H9 (cell line): ENCODE measurements around the gene ROCK2. TPM values are rescaled to one million over a fixed set of nuclear protein-coding genes. Genes with fewer than 3 reads are reported as not detected.

Source experiments
- DNase-seq: peaks from one replicate; pipeline ENCODE4 v3.0.0-alpha.2; 2017
- H2AFZ ChIP-seq: one replicate; pipeline ENCODE4 v1.6.1; 2013; ENCODE audit warnings: mild to moderate bottlenecking, low read length, control low read depth, moderate library complexity
- H2AK5ac ChIP-seq: 2 replicates; pipeline ENCODE4 v1.6.1; 2013; ENCODE audit warnings: low read length, control low read depth, mixed read lengths; ENCODE audit not compliant: insufficient read length
- H2BK120ac ChIP-seq: one replicate; pipeline ENCODE4 v1.6.1; 2013; ENCODE audit warnings: low read depth, mild to moderate bottlenecking, low read length, control low read depth, inconsistent platforms; ENCODE audit not compliant: poor library complexity, severe bottlenecking
- H2BK12ac ChIP-seq: 2 replicates; pipeline ENCODE4 v1.6.1; 2013; ENCODE audit warnings: low read length, control low read depth, mixed read lengths, low read depth; ENCODE audit not compliant: insufficient read length
- H2BK15ac ChIP-seq: 2 replicates; pipeline ENCODE4 v1.6.1; 2013; ENCODE audit warnings: low read depth, low read length, control low read depth
- H2BK20ac ChIP-seq: one replicate; pipeline ENCODE4 v1.6.1; 2013; ENCODE audit warnings: low read depth, mild to moderate bottlenecking, low read length, control low read depth, inconsistent platforms; ENCODE audit not compliant: poor library complexity, severe bottlenecking
- H2BK5ac ChIP-seq: 2 replicates; pipeline ENCODE4 v1.6.1; 2013; ENCODE audit warnings: low read length, control low read depth, mixed read lengths; ENCODE audit not compliant: insufficient read length
- H3K14ac ChIP-seq: 2 replicates; pipeline ENCODE4 v1.6.1; 2013; ENCODE audit warnings: low read length, control low read depth; ENCODE audit not compliant: insufficient read depth
- H3K18ac ChIP-seq: 2 replicates; pipeline ENCODE4 v1.6.1; 2013; ENCODE audit warnings: low read depth, mild to moderate bottlenecking, mixed read lengths, low read length, control low read depth; ENCODE audit not compliant: insufficient read length
- H3K23ac ChIP-seq: 2 replicates; pipeline ENCODE4 v1.6.1; 2013; ENCODE audit warnings: low read length, control low read depth, mixed read lengths, low read depth; ENCODE audit not compliant: insufficient read length
- H3K23me2 ChIP-seq: 2 replicates; pipeline ENCODE4 v1.6.1; 2013; ENCODE audit warnings: low read depth, mild to moderate bottlenecking, mixed read lengths, low read length, control low read depth; ENCODE audit not compliant: insufficient read length, poor library complexity, severe bottlenecking
- H3K27ac ChIP-seq: 2 replicates; pipeline ENCODE4 v1.5.1; 2013; ENCODE audit warnings: low read length, control low read depth, mixed read lengths, low read depth; ENCODE audit not compliant: insufficient read length
- H3K27me3 ChIP-seq: 2 replicates; pipeline ENCODE4 v1.6.1; 2013; ENCODE audit warnings: low read length, control low read depth, inconsistent platforms; ENCODE audit not compliant: insufficient read depth
- H3K4ac ChIP-seq: 2 replicates; pipeline ENCODE4 v1.6.1; 2013; ENCODE audit warnings: low read depth, mild to moderate bottlenecking, control low read depth, inconsistent platforms, low read length, moderate library complexity
- H3K4me1 ChIP-seq: 2 replicates; pipeline ENCODE4 v1.6.1; 2013; ENCODE audit warnings: low read length, control low read depth, inconsistent platforms; ENCODE audit not compliant: insufficient read depth
- H3K4me2 ChIP-seq: 2 replicates; pipeline ENCODE4 v1.6.1; 2013; ENCODE audit warnings: low read length, control low read depth, mixed read lengths; ENCODE audit not compliant: insufficient read length, insufficient read depth
- H3K56ac ChIP-seq: 2 replicates; pipeline ENCODE4 v1.6.1; 2013; ENCODE audit warnings: low read depth, mild to moderate bottlenecking, mixed read lengths, low read length, control low read depth; ENCODE audit not compliant: insufficient read length
- H3K79me1 ChIP-seq: 2 replicates; pipeline ENCODE4 v1.6.1; 2013; ENCODE audit warnings: low read depth, mild to moderate bottlenecking, moderate library complexity, low read length, control low read depth, inconsistent platforms; ENCODE audit not compliant: insufficient read depth, poor library complexity, severe bottlenecking
- H3K79me2 ChIP-seq: 2 replicates; pipeline ENCODE4 v1.6.1; 2013; ENCODE audit warnings: low read length, control low read depth, inconsistent platforms; ENCODE audit not compliant: insufficient read depth
- H3K9ac ChIP-seq: 2 replicates; pipeline ENCODE4 v1.6.1; 2013; ENCODE audit warnings: low read length, control low read depth, mixed read lengths; ENCODE audit not compliant: insufficient read length; ENCODE audit errors: extremely low read depth
- H3K9me3 ChIP-seq: one replicate; pipeline ENCODE4 v1.6.1; 2013; ENCODE audit warnings: low read depth, low read length, inconsistent platforms; ENCODE audit not compliant: control insufficient read depth
- H3T11ph ChIP-seq: one replicate; pipeline ENCODE4 v1.6.1; 2013; ENCODE audit warnings: mild to moderate bottlenecking, low read length, control low read depth, inconsistent platforms
- H4K20me1 ChIP-seq: one replicate; pipeline ENCODE4 v1.6.1; 2013; ENCODE audit not compliant: control insufficient read depth, insufficient read length, insufficient read depth
- H4K5ac ChIP-seq: 2 replicates; pipeline ENCODE4 v1.6.1; 2013; ENCODE audit warnings: low read depth, mild to moderate bottlenecking, mixed read lengths, low read length, control low read depth; ENCODE audit not compliant: insufficient read length
- H4K8ac ChIP-seq: replicated peaks from 2 replicates; pipeline ENCODE4 v1.6.1; 2013; ENCODE audit warnings: low read length, control low read depth, mixed read lengths, low read depth; ENCODE audit not compliant: insufficient read length
- H4K91ac ChIP-seq: 2 replicates; pipeline ENCODE4 v1.6.1; 2013; ENCODE audit warnings: low read depth, mild to moderate bottlenecking, moderate library complexity, mixed read lengths, low read length, control low read depth; ENCODE audit not compliant: insufficient read length
- H3K27ac Mint-ChIP-seq, 3 experiments: 2 replicates in 2 of 3; 3 replicates in 1 of 3; pipeline ENCODE4 v1.8.0; 2020 to 2021; ENCODE audit warnings: mixed read lengths in 3 of 3, mild to moderate bottlenecking in 1 of 3, moderate library complexity in 1 of 3
- H3K27me3 Mint-ChIP-seq: 2 replicates; pipeline ENCODE4 v1.8.0; 2021; ENCODE audit warnings: low read depth, mild to moderate bottlenecking, moderate library complexity, mixed read lengths
- H3K36me3 Mint-ChIP-seq, 3 experiments: 2 replicates in 2 of 3; 3 replicates in 1 of 3; pipeline ENCODE4 v1.8.0; 2020 to 2021; ENCODE audit warnings: low read depth in 3 of 3, mixed read lengths in 3 of 3; ENCODE audit not compliant: insufficient read depth in 1 of 3
- H3K4me1 Mint-ChIP-seq, 2 experiments: 2 replicates each; pipeline ENCODE4 v1.8.0; 2020; ENCODE audit warnings: mixed read lengths in 2 of 2
- H3K4me3 Mint-ChIP-seq, 2 experiments: 2 replicates in 1 of 2; 3 replicates in 1 of 2; pipeline ENCODE4 v1.8.0; 2020 to 2021; ENCODE audit warnings: mild to moderate bottlenecking in 2 of 2, mixed read lengths in 2 of 2, moderate library complexity in 1 of 2
- H3K9me3 Mint-ChIP-seq, 2 experiments: 2 replicates in 1 of 2; 3 replicates in 1 of 2; pipeline ENCODE4 v1.8.0; 2020; ENCODE audit warnings: mild to moderate bottlenecking in 2 of 2, mixed read lengths in 2 of 2, moderate library complexity in 1 of 2
- WGBS: extraction: QIAGEN DNeasy Blood & Tissue Kit; methylation state at CpG from one replicate; pipeline ENCODE4 v1.1.7; 2013; ENCODE audit warnings: missing lambda C conversion rate, low lambda C conversion rate, mixed read lengths; ENCODE audit not compliant: insufficient read length; ENCODE audit errors: extremely low coverage; 5-methylcytosine and 5-hydroxymethylcytosine counted together
- total RNA-seq: library from RNA; stranded (reverse); gene quantifications from 2 replicates; pipeline ENCODE4 v1.2.1, GENCODE V29; 2021
- TF ChIP-seq, protein P1 (sequence below): fragments of 200-600 bp; sonication (generic); conservative IDR thresholded peaks from 3 replicates; pipeline ENCODE4 v1.8.0; 2021; ENCODE audit warnings: antibody characterized with exemption, mild to moderate bottlenecking

The ROCK2 gene
- total RNA-seq, 1 experiment from 2014 or later = 33.2 TPM

DNA sequence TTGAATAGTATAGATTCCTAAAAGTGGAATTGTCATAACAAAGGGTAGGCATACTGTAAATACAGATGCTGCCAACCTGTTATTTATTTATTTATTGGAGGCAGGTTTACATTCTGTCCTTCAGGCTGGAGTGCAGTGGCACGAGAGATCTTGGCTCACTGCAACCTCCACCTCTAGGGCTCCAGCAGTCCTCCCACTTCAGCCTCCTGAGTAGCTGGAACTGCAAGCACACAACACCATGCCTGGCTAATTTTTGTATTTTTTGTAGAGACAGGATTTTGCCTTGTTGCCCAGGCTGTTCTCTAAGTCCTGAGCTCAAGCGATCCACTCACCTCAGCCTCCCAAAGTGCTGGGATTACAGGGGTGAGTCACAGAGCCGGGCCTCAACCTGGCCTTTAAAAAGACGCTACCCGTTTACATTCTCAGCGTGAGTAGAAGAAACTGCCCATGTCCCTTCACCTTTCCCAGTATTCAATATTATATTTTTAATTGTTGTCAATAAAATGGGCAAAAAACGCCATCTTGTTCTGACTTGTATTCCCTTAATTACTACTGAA, 3.0 kb upstream of the ROCK2 start:
- H3K4me1 ChIP-seq = peaks cover 6% of the 10 kb centered on the region
- H3K4ac ChIP-seq = no peak overlapping the region
- DNase-seq = no peak
- Mint-ChIP-seq H3K27me3 (peaks cover 8% of the 10 kb centered on the region), H3K4me1 (peaks cover 23 to 25% of the 10 kb centered on the region in 2 experiments), H3K36me3 (peaks cover 0 to 2% (median 0%) of the 10 kb centered on the region in 3 experiments; a peak in 1 of 7 replicates), H3K4me3 (no peak overlapping the region), H3K9me3 (no peaks in the 10 kb centered on the region), H3K27ac (no peak overlapping the region)
- no peak overlapping the region for H2BK12ac ChIP-seq
- H4K8ac ChIP-seq = no peak overlapping the region
- H3K9ac ChIP-seq = no peak overlapping the region
- peaks cover 18% of the 10 kb centered on the region for H3K23me2 ChIP-seq
- no peaks in the 10 kb centered on the region for H4K20me1 ChIP-seq
- no peaks in the 10 kb centered on the region for H3K27me3 ChIP-seq
- H3K79me2 ChIP-seq = peaks cover 6% of the 10 kb centered on the region; the same call in 1 of the 2 replicates
- H2AFZ ChIP-seq = no peak overlapping the region
- H2BK15ac ChIP-seq = no peak overlapping the region
- no peak overlapping the region for H4K91ac ChIP-seq
- no peak overlapping the region for H3K23ac ChIP-seq
- no peaks in the 10 kb centered on the region for H3K9me3 ChIP-seq
- no peak overlapping the region for H3T11ph ChIP-seq
- no peak overlapping the region for H3K18ac ChIP-seq
- TF ChIP-seq, protein P1, sequence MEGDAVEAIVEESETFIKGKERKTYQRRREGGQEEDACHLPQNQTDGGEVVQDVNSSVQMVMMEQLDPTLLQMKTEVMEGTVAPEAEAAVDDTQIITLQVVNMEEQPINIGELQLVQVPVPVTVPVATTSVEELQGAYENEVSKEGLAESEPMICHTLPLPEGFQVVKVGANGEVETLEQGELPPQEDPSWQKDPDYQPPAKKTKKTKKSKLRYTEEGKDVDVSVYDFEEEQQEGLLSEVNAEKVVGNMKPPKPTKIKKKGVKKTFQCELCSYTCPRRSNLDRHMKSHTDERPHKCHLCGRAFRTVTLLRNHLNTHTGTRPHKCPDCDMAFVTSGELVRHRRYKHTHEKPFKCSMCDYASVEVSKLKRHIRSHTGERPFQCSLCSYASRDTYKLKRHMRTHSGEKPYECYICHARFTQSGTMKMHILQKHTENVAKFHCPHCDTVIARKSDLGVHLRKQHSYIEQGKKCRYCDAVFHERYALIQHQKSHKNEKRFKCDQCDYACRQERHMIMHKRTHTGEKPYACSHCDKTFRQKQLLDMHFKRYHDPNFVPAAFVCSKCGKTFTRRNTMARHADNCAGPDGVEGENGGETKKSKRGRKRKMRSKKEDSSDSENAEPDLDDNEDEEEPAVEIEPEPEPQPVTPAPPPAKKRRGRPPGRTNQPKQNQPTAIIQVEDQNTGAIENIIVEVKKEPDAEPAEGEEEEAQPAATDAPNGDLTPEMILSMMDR = no peak
- WGBS = no CpG with 5 or more reads among the region's 7 CpGs
- no peak overlapping the region for H2BK120ac ChIP-seq
- H2BK5ac ChIP-seq = no peak overlapping the region
- no peak overlapping the region for H3K14ac ChIP-seq
- no peak overlapping the region for H3K56ac ChIP-seq
- H4K5ac ChIP-seq = no peak overlapping the region
- H2AK5ac ChIP-seq = no peak overlapping the region
- H3K4me2 ChIP-seq = no peak overlapping the region
- no peaks in the 10 kb centered on the region for H3K79me1 ChIP-seq
- H3K27ac ChIP-seq = no peak overlapping the region
- no peak overlapping the region for H2BK20ac ChIP-seq
